Loucy (cell line): ENCODE results near the gene TM9SF1.

ENCODE experiments used
- CTCF ChIP-seq: fragments of 200-600 bp; sonication (generic); conservative IDR thresholded peaks from 2 replicates; pipeline ENCODE4 v1.5.1; 2014; ENCODE audit warnings: mild to moderate bottlenecking, antibody characterized with exemption, low read length
- EZH2phosphoT487 ChIP-seq: fragments of 200-600 bp; IDR thresholded peaks from 2 replicates; pipeline ENCODE4 v1.6.1; 2018; ENCODE audit warnings: antibody characterized with exemption, mild to moderate bottlenecking, moderate library complexity, borderline replicate concordance

- TF ChIP-seq CTCF (no peak), EZH2phosphoT487 (no peak)
Measured at GRCh38 chr14:24172261-24172860, 22.9 kb downstream of the TM9SF1 start.
